ENCODE measurements around the gene SLC39A1. TPM values are rescaled to one million over a fixed set of nuclear protein-coding genes. Genes with fewer than 3 reads are reported as not detected.

The SLC39A1 gene
- total and polyA plus RNA-seq, 9 of the 15 experiments (the other 6 are each of a cell fraction or from before 2014, with no cell fraction given), result 9.9 to 81.1 (median 62.7) TPM

- peak; percentile 99 for TF ChIP-seq ZNF143 (CRISPR knock-in tag; IDR thresholded peaks at IDR 0.05)
- no peak for TF ChIP-seq MYBL2 (IDR thresholded peaks at IDR 0.05; ENCODE audit: low read depth)
- no peak for TF ChIP-seq MYBL2 (CRISPR knock-in tag; IDR thresholded peaks at IDR 0.05; ENCODE audit: borderline replicate concordance)
- no peak for TF ChIP-seq ZNF785 (CRISPR knock-in tag; IDR thresholded peaks at IDR 0.05)
- peak; percentile 95 for TF ChIP-seq CREB3L1 (IDR thresholded peaks at IDR 0.05; ENCODE audit: borderline replicate concordance, low read depth)
- no peak for TF ChIP-seq CEBPZ (IDR thresholded peaks at IDR 0.05; ENCODE audit: borderline replicate concordance, low read depth, low read length)
- no peak for TF ChIP-seq ZZZ3 (IDR thresholded peaks at IDR 0.05)
- TF ChIP-seq ZBTB5 (IDR thresholded peaks at IDR 0.05), result no peak
- TF ChIP-seq SNIP1 (IDR thresholded peaks at IDR 0.05; ENCODE audit: low read depth), result peak; percentile 43; the same call in 1 of the 2 replicates
- TF ChIP-seq BCL6 (CRISPR knock-in tag; IDR thresholded peaks at IDR 0.05), result peak; percentile 80
- TF ChIP-seq HMG20A (CRISPR knock-in tag; conservative IDR thresholded peaks at IDR 0.05), result no peak
- TF ChIP-seq ZNF668 (CRISPR knock-in tag; IDR thresholded peaks at IDR 0.05), result no peak
- TF ChIP-seq CBX5 (IDR thresholded peaks at IDR 0.05; ENCODE audit: borderline replicate concordance, low read depth), result no peak
- TF ChIP-seq ZNF324 (CRISPR knock-in tag; IDR thresholded peaks at IDR 0.05), result no peak
- TF ChIP-seq RBFOX2 (IDR thresholded peaks at IDR 0.05; ENCODE audit: low read depth, low read length), result peak; percentile 86
- no peak for TF ChIP-seq CLOCK (CRISPR knock-in tag; IDR thresholded peaks at IDR 0.05; ENCODE audit: borderline replicate concordance)
- TF ChIP-seq SMARCE1 (IDR thresholded peaks at IDR 0.05), result 0 out of 2 replicates have a peak, but pooled peaks have one; percentile 55
- no peak; the same call in 1 of the 2 replicates for TF ChIP-seq ZNF384 (IDR thresholded peaks at IDR 0.05; ENCODE audit: low read depth, low read length)
- TF ChIP-seq PHF21A (IDR thresholded peaks at IDR 0.05; ENCODE audit: borderline replicate concordance, low read depth), result no peak
Observed at GRCh38 chr1:153958111-153958960, 5.0 kb downstream of the SLC39A1 start, which contains the start of gene CRTC2 (continued).
